OCI-LY1 (cell line): ENCODE results near the gene GP1BB.

Experiments
- H2AFZ ChIP-seq: fragments of 200-600 bp; sonication (generic), shearing (Covaris generic); 2 replicates; pipeline ENCODE4 v1.6.0; 2014; ENCODE audit warnings: antibody characterized with exemption, mild to moderate bottlenecking, low read length
- H3F3A ChIP-seq: fragments of 200-600 bp; sonication (generic), shearing (Covaris generic); 2 replicates; pipeline ENCODE4 v1.6.0; 2014; ENCODE audit warnings: mild to moderate bottlenecking, antibody characterized with exemption, low read length, moderate library complexity; ENCODE audit not compliant: insufficient read depth
- H3K27ac ChIP-seq: fragments of 200-600 bp; sonication (generic); 2 replicates; pipeline ENCODE4 v1.5.1; 2014; ENCODE audit warnings: low read length, mixed run types, mild to moderate bottlenecking, low read depth; ENCODE audit not compliant: poor library complexity, severe bottlenecking
- H3K27me3 ChIP-seq: fragments of 200-600 bp; sonication (generic); 2 replicates; pipeline ENCODE4 v1.6.0; 2014; ENCODE audit warnings: antibody characterized with exemption, mild to moderate bottlenecking, low read length, moderate library complexity; ENCODE audit not compliant: insufficient read depth
- H3K36me3 ChIP-seq: fragments of 200-600 bp; sonication (generic); 2 replicates; pipeline ENCODE4 v1.6.1; 2014; ENCODE audit warnings: mild to moderate bottlenecking, antibody characterized with exemption, low read length, moderate library complexity, mixed read lengths; ENCODE audit not compliant: insufficient read depth
- H3K4me1 ChIP-seq: fragments of 200-600 bp; sonication (generic); 2 replicates; pipeline ENCODE4 v1.5.1; 2014; ENCODE audit warnings: mild to moderate bottlenecking, low read length, moderate library complexity; ENCODE audit not compliant: insufficient read depth, severe bottlenecking
- H3K4me2 ChIP-seq: fragments of 200-600 bp; sonication (generic), shearing (Covaris generic); 2 replicates; pipeline ENCODE4 v1.6.1; 2014; ENCODE audit warnings: low read length
- H3K4me3 ChIP-seq: fragments of 200-600 bp; sonication (generic); 2 replicates; pipeline ENCODE4 v1.5.1; 2014; ENCODE audit warnings: low read length, low read depth, mild to moderate bottlenecking, mixed read lengths; ENCODE audit not compliant: poor library complexity, severe bottlenecking
- H3K79me2 ChIP-seq: fragments of 200-600 bp; shearing (Covaris generic); 2 replicates; pipeline ENCODE4 v1.6.1; 2016; ENCODE audit warnings: mixed run types, low read length, mixed read lengths; ENCODE audit not compliant: insufficient read depth
- H3K9ac ChIP-seq: fragments of 200-600 bp; sonication (generic), shearing (Covaris generic); 2 replicates; pipeline ENCODE4 v1.6.1; 2014; ENCODE audit warnings: mild to moderate bottlenecking, low read length, mixed read lengths
- H3K9me2 ChIP-seq: fragments of 200-600 bp; sonication (generic), shearing (Covaris generic); 2 replicates; pipeline ENCODE4 v1.6.1; 2014; ENCODE audit warnings: low read depth, mild to moderate bottlenecking, low read length, mixed read lengths
- H3K9me3 ChIP-seq: fragments of 200-600 bp; shearing (Covaris generic); 2 replicates; pipeline ENCODE4 v1.6.1; 2014; ENCODE audit warnings: low read length, mixed read lengths
- H4K20me1 ChIP-seq: fragments of 200-600 bp; sonication (generic), shearing (Covaris generic); 2 replicates; pipeline ENCODE4 v1.6.0; 2016; ENCODE audit warnings: mild to moderate bottlenecking, low read length; ENCODE audit not compliant: insufficient read depth
- EZH2 ChIP-seq: fragments of 200-600 bp; sonication (generic), shearing (Covaris generic); IDR thresholded peaks from 2 replicates; pipeline ENCODE4 v1.8.0; 2017; ENCODE audit warnings: borderline replicate concordance, mixed run types, mild to moderate bottlenecking, antibody characterized with exemption, low read length, moderate library complexity, mixed read lengths
- TF ChIP-seq, protein P1 (sequence below): fragments of 200-600 bp; sonication (generic), shearing (Covaris generic); IDR thresholded peaks from 2 replicates; pipeline ENCODE4 v1.5.1; 2017; ENCODE audit warnings: mild to moderate bottlenecking, antibody characterized with exemption, low read length, moderate library complexity, mixed read lengths

The GP1BB gene

DNA sequence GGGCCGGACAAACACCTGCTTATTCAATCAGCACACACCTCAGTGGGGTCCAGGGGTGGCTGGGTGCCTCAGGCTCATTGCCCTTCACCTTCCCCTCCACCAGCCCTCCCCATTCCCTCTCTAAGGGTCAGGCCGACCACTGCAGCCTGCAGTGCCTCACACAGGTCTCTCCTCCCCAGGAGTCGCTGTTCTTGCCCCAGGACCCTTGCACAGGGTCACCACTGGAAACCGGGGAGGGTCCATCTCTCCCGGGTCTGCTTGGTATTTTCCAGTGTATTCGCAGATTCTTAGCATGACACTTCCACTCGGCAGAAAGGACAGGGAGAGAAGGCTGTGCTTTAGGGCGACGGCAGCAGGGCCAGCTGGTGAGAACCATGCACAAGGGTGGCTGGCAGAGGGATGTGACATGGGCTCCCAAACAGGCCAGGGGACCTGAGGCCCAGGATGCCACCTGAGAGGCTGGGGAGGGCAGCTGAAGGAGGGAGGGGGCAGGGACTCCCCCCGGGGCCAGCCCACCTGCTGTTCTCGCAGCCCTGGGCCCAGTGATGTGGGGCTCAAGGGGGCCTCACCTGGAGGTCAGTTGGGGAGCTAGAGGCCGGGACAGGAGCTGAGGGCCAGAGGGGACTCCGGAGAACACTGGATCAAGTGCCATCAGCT is 21.1 kb downstream of the GP1BB start:
- no peak for TF ChIP-seq EZH2
- TF ChIP-seq, protein P1, sequence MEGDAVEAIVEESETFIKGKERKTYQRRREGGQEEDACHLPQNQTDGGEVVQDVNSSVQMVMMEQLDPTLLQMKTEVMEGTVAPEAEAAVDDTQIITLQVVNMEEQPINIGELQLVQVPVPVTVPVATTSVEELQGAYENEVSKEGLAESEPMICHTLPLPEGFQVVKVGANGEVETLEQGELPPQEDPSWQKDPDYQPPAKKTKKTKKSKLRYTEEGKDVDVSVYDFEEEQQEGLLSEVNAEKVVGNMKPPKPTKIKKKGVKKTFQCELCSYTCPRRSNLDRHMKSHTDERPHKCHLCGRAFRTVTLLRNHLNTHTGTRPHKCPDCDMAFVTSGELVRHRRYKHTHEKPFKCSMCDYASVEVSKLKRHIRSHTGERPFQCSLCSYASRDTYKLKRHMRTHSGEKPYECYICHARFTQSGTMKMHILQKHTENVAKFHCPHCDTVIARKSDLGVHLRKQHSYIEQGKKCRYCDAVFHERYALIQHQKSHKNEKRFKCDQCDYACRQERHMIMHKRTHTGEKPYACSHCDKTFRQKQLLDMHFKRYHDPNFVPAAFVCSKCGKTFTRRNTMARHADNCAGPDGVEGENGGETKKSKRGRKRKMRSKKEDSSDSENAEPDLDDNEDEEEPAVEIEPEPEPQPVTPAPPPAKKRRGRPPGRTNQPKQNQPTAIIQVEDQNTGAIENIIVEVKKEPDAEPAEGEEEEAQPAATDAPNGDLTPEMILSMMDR = no peak
- Histone ChIP-seq H3K79me2 (no peaks in the 10 kb centered on the region), H3K4me2 (no peak overlapping the region), H3F3A (no peaks in the 10 kb centered on the region), H2AFZ (no peak overlapping the region), H4K20me1 (no peaks in the 10 kb centered on the region), H3K9me2 (no peaks in the 10 kb centered on the region), H3K9me3 (no peaks in the 10 kb centered on the region), H3K27ac (no peak overlapping the region), H3K27me3 (peaks cover 17% of the 10 kb centered on the region), H3K4me1 (no peaks in the 10 kb centered on the region), H3K4me3 (no peak overlapping the region), H3K9ac (no peak overlapping the region), H3K36me3 (no peaks in the 10 kb centered on the region)

DNA sequence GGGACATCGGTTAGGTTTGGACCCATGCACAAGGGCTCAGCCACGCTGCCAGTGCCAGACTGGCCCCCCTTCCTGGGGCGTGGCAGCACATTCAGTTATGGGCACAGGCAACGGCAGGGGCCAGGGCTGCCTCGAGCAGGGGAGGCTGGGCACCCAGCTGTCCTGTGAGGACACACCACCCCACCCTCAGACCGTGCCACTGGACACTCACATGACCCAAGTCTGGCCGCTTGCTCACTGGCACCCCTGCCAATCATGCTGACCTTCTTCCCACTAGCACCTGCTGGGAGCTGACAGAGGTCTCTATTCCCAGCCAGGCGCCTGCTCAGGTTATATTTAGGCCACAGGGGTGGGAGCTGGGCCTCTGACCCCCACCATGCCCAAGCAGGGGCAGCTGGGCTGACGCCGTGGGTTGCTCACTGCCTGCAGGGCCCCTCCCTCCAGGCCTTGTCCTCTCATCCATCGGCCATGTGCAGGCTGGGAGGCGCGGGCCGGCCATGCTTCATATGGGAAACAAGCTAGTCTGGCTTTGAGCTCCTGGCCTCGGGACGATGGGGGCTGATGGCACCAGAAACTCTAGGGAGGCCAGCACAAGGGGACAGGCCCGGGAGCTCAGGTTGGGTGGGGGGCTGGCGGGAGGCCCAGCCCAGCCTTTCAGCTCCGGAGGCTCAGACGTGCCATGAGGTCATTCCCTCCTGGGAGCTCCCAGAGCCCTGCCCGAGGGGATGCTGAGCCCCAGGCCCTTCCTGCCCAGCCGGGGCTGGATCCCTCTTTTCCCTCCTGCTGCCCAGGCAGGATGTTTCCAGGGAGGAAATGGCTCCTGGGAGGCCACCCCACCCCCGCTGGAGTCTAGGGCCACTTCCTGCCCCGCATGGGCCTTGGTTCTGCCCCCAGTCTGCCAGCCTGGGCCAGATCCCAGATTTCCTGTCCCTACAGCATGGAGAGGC is 22.1 kb downstream of the GP1BB start:
- H3K36me3 ChIP-seq = no peaks in the 10 kb centered on the region
- H3F3A ChIP-seq = no peaks in the 10 kb centered on the region
- H4K20me1 ChIP-seq = no peaks in the 10 kb centered on the region
- peaks cover 25% of the 10 kb centered on the region for H3K27me3 ChIP-seq
- H3K9me2 ChIP-seq = no peaks in the 10 kb centered on the region
- no peaks in the 10 kb centered on the region for H3K4me1 ChIP-seq
- H3K27ac ChIP-seq = no peak overlapping the region
- H2AFZ ChIP-seq = no peak overlapping the region
- no peaks in the 10 kb centered on the region for H3K79me2 ChIP-seq
- H3K9me3 ChIP-seq = no peaks in the 10 kb centered on the region
- no peak overlapping the region for H3K4me2 ChIP-seq
- H3K9ac ChIP-seq = no peak overlapping the region
- no peak for TF ChIP-seq EZH2
- TF ChIP-seq, protein P1 = no peak
- H3K4me3 ChIP-seq = no peak overlapping the region

DNA sequence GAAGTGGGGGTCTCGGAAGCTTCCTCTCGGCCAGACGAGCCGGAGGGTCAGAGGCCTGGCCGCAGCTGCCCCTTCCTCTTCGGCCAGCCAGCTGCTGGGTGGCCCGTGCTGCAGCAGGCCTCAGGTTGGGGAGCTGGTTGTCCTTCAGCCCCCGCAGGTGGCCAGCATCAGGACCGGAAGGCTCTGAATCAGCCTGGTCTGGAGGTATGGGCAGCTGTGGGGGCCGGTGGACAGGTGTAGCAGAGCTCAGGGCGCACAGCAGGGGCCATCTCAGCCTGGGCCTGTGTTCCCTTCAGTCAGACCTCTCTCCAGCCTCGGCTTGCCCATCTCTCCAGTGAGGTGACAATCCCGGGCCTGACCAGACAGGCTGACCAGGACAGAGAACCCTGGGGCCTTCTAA is 23.4 kb downstream of the GP1BB start:
- peaks cover 28% of the 10 kb centered on the region for H3K27me3 ChIP-seq

More for the DNA sequence above, 23.4 kb downstream of the GP1BB start:
- no peak overlapping the region for H3K4me3 ChIP-seq
- no peak overlapping the region for H3K27ac ChIP-seq
- H2AFZ ChIP-seq = no peak overlapping the region
- no peaks in the 10 kb centered on the region for H3K36me3 ChIP-seq
- H3K79me2 ChIP-seq = no peaks in the 10 kb centered on the region
- no peak overlapping the region for H3K9ac ChIP-seq
- H3K9me3 ChIP-seq = no peaks in the 10 kb centered on the region
- H3F3A ChIP-seq = no peaks in the 10 kb centered on the region
- no peaks in the 10 kb centered on the region for H4K20me1 ChIP-seq
- TF ChIP-seq EZH2 = no peak
- TF ChIP-seq, protein P1 = no peak
- no peaks in the 10 kb centered on the region for H3K9me2 ChIP-seq
- H3K4me2 ChIP-seq = no peak overlapping the region
- no peaks in the 10 kb centered on the region for H3K4me1 ChIP-seq
